Spleen (tissue), 7 donors: Measurements from ENCODE around the gene ADAMTSL1.

ENCODE experiments used
- CTCF ChIP-seq, 11 experiments: fragments of 200-600 bp in 7 of 11; fragments of 450-650 bp in 4 of 11; sonication (generic) in 4 of 11; IDR thresholded peaks in 8 of 11; conservative IDR thresholded peaks in 3 of 11; 1 replicate in 7 of 11; 2 replicates in 4 of 11; pipeline versions ENCODE4 v1.4.0 to v1.8.0; 2016 to 2021; ENCODE audit warnings: antibody characterized with exemption in 11 of 11, inconsistent platforms in 4 of 11, mild to moderate bottlenecking in 1 of 11
- POLR2AphosphoS5 ChIP-seq, 3 donors: sonication (generic); formaldehyde crosslinking; IDR thresholded peaks; one replicate each; pipeline ENCODE4 v1.5.1; 2017; ENCODE audit warnings: antibody characterized with exemption in 3 of 3
- donor health status: DM: no; HTN: no; CAD: no; lungs with moderate emphysema.
- donor health status: DM: no; HTN: no; CAD: no.
- donor health status: DM: no; HTN: no; CAD: no.

- TF ChIP-seq CTCF (IDR thresholded peaks at IDR 0.05 in 8 of 11, conservative IDR thresholded peaks at IDR 0.05 in 3 of 11): no peak
- TF ChIP-seq POLR2AphosphoS5 (IDR thresholded peaks at IDR 0.05): no peak
Measured at GRCh38 chr9:18791074-18791473, 317.1 kb downstream of the ADAMTSL1 start.
